Brain pericyte (primary cell): ENCODE results near the gene EIF4G3.
"Not testable (repeated sequence)": the region's sequence is repeated elsewhere in the genome, so short reads cannot be mapped to it uniquely, and the experiment has no call there.

ENCODE experiments used
- DNase-seq: peaks from one replicate; pipeline ENCODE4 v3.0.0-alpha.2; 2012; ENCODE audit warnings: low read depth, low spot score

The EIF4G3 gene

GRCh38 chr1:21154717-21155116 lies 22.0 kb downstream of the EIF4G3 start:
- DNase-seq, result no peak

GRCh38 chr1:21153388-21153787 lies 23.3 kb downstream of the EIF4G3 start:
- no peak for DNase-seq

GRCh38 chr1:21152423-21153100 lies 24.1 kb downstream of the EIF4G3 start:
- DNase-seq, result no peak

- DNase-seq, result no peak
Measured at GRCh38 chr1:21149855-21150432, 26.8 kb downstream of the EIF4G3 start.

GRCh38 chr1:21149430-21149854 lies 27.3 kb downstream of the EIF4G3 start:
- no peak for DNase-seq

GRCh38 chr1:21143752-21144151 lies 32.9 kb downstream of the EIF4G3 start:
- DNase-seq, result no peak

- DNase-seq, result no peak
Measured at GRCh38 chr1:21143138-21143537, 33.6 kb downstream of the EIF4G3 start.

GRCh38 chr1:21141030-21141429 lies 35.7 kb downstream of the EIF4G3 start:
- no peak for DNase-seq

GRCh38 chr1:21139601-21140000 lies 37.1 kb downstream of the EIF4G3 start:
- DNase-seq, result no peak

GRCh38 chr1:21136344-21136743 lies 40.4 kb downstream of the EIF4G3 start:
- DNase-seq, result not testable (repeated sequence)

GRCh38 chr1:21131200-21131599 lies 45.5 kb downstream of the EIF4G3 start:
- no peak for DNase-seq

GRCh38 chr1:21129407-21129806 lies 47.3 kb downstream of the EIF4G3 start:
- no peak for DNase-seq

GRCh38 chr1:21126324-21126723 lies 50.4 kb downstream of the EIF4G3 start:
- DNase-seq, result no peak

- DNase-seq, result no peak
Measured at GRCh38 chr1:21124846-21125245, 51.9 kb downstream of the EIF4G3 start.

GRCh38 chr1:21123287-21123948 lies 53.3 kb downstream of the EIF4G3 start:
- no peak for DNase-seq

GRCh38 chr1:21121764-21122471 lies 54.8 kb downstream of the EIF4G3 start:
- DNase-seq, result no peak

GRCh38 chr1:21118167-21118566 lies 58.5 kb downstream of the EIF4G3 start:
- no peak for DNase-seq

GRCh38 chr1:21117597-21118001 lies 59.1 kb downstream of the EIF4G3 start:
- DNase-seq, result no peak

- no peak for DNase-seq
Measured at GRCh38 chr1:21117159-21117558, 59.5 kb downstream of the EIF4G3 start.

- no peak for DNase-seq
Measured at GRCh38 chr1:21115098-21115760, 61.5 kb downstream of the EIF4G3 start.

- DNase-seq, result no peak
Measured at GRCh38 chr1:21114431-21114830, 62.3 kb downstream of the EIF4G3 start.

GRCh38 chr1:21110163-21110562 lies 66.5 kb downstream of the EIF4G3 start:
- no peak for DNase-seq
